Cardiac septum (tissue), 1 donor: Measurements from ENCODE around the gene ZNF691. TPM values are rescaled to one million over a fixed set of nuclear protein-coding genes. Genes with fewer than 3 reads are reported as not detected.
"Not testable (repeated sequence)": the region's sequence is repeated elsewhere in the genome, so short reads cannot be mapped to it uniquely, and the experiment has no call there.

Source experiments
- DNase-seq: peaks from one replicate; pipeline ENCODE4 v3.0.0-alpha.2; 2020; ENCODE audit warnings: low spot score
- intact Hi-C: fragments of 100-400 bp; cut with DNase I; formaldehyde crosslinking; loops from one replicate; pipeline ENCODE4 v1.14.0; 2022
- total RNA-seq: library from RNA; stranded (reverse); fragmentation: NEBNext Ultra II Directional; extraction: Animal tissue kit (Norgen Biotek cat#: 25700); gene quantifications from one replicate; pipeline ENCODE4 v1.2.1, GENCODE V29; 2021
- donor health status: DM: no; HTN: no; CAD: no.

The ZNF691 gene
- total RNA-seq, 1 donor from 2014 or later = 6.5 TPM

GRCh38 chr1:42851420-42851819 is 5.0 kb downstream of the ZNF691 start:
- intact Hi-C loops = no loop called here
- DNase-seq = no peak

- DNase-seq = no peak
- intact Hi-C loops = no loop called here
Measured at GRCh38 chr1:42851960-42852607, 5.7 kb downstream of the ZNF691 start.

- intact Hi-C loops = no loop called here
- DNase-seq = no peak
Measured at GRCh38 chr1:42852608-42852980, 6.2 kb downstream of the ZNF691 start.

- intact Hi-C loops = no loop called here
- no peak for DNase-seq
Measured at GRCh38 chr1:42853116-42853884, 6.9 kb downstream of the ZNF691 start.

- intact Hi-C loops, DNase-seq: not testable (repeated sequence)
Measured at GRCh38 chr1:42856554-42856953, 10.1 kb downstream of the ZNF691 start.

- intact Hi-C loops, DNase-seq: not testable (repeated sequence)
Measured at GRCh38 chr1:42859366-42859765, 13.0 kb downstream of the ZNF691 start.

- intact Hi-C loops = no loop called here
- no peak for DNase-seq
Measured at GRCh38 chr1:42860339-42861013, 14.1 kb downstream of the ZNF691 start.

GRCh38 chr1:42861014-42861399 is 14.6 kb downstream of the ZNF691 start:
- intact Hi-C loops = no loop called here
- DNase-seq = no peak

GRCh38 chr1:42866549-42866948 is 20.1 kb downstream of the ZNF691 start:
- DNase-seq = no peak
- intact Hi-C loops = no loop called here

GRCh38 chr1:42868466-42868865 is 22.1 kb downstream of the ZNF691 start:
- intact Hi-C loops, DNase-seq: not testable (repeated sequence)

- DNase-seq, intact Hi-C loops: not testable (repeated sequence)
Measured at GRCh38 chr1:42869254-42869653, 22.8 kb downstream of the ZNF691 start.

GRCh38 chr1:42869751-42870150 is 23.3 kb downstream of the ZNF691 start:
- not testable (repeated sequence) for DNase-seq

GRCh38 chr1:42873108-42873507 is 26.7 kb downstream of the ZNF691 start:
- DNase-seq, intact Hi-C loops: not testable (repeated sequence)

More at GRCh38 chr1:42869751-42870150, 23.3 kb downstream of the ZNF691 start:
- intact Hi-C loops = not testable (repeated sequence)

- DNase-seq = no peak
- intact Hi-C loops = no loop called here
Measured at GRCh38 chr1:42873670-42874069, 27.3 kb downstream of the ZNF691 start.

- intact Hi-C loops = no loop called here
- DNase-seq = no peak
Measured at GRCh38 chr1:42876009-42876408, 29.6 kb downstream of the ZNF691 start.

- no peak for DNase-seq
Measured at GRCh38 chr1:42877380-42877779, 31.0 kb downstream of the ZNF691 start.

GRCh38 chr1:42880384-42880783 is 34.0 kb downstream of the ZNF691 start:
- intact Hi-C loops = no loop called here
- DNase-seq = no peak

More at GRCh38 chr1:42877380-42877779, 31.0 kb downstream of the ZNF691 start:
- intact Hi-C loops = no loop called here

- intact Hi-C loops = no loop called here
- DNase-seq = no peak
Measured at GRCh38 chr1:42886046-42886739, 39.8 kb downstream of the ZNF691 start.

- DNase-seq = no peak
- intact Hi-C loops = no loop called here
Measured at GRCh38 chr1:42886800-42887199, 40.4 kb downstream of the ZNF691 start.

GRCh38 chr1:42887366-42887765 is 41.0 kb downstream of the ZNF691 start:
- DNase-seq = no peak
- intact Hi-C loops = no loop called here
